ENCODE data around the gene UFD1. TPM values are rescaled to one million over a fixed set of nuclear protein-coding genes. Genes with fewer than 3 reads are reported as not detected.

Gene UFD1, protein sequence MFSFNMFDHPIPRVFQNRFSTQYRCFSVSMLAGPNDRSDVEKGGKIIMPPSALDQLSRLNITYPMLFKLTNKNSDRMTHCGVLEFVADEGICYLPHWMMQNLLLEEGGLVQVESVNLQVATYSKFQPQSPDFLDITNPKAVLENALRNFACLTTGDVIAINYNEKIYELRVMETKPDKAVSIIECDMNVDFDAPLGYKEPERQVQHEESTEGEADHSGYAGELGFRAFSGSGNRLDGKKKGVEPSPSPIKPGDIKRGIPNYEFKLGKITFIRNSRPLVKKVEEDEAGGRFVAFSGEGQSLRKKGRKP
- 30.2 and 73.4 TPM in 2 replicates for total RNA-seq

DNA sequence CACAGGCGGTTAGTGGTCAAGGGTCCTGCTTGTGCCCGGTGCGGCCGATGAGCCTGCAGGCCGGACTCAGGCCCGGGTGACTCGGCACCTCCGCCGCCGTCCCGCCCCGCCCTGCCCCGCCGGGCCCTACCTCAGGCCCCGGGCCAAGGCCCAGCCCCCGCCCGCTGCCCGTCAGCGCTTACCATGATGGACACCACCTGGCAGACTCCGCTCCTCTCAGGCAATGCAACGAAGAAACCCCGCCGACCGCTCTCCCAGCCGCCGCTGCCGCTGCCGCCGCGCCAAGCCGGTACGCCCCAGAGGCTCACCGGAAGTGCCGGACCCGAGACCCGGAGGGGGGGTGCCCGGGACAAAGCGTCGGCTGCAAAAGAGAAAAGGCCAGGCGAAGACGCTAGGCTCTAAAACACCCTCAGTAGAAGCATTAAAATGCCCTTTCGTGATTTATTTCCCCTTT lies at the start of gene UFD1:
UFD1 (minus strand) TSS at position 293 of the 454 bp plus-strand sequence; CDS start at position 185, 108 bp downstream.

DNA sequence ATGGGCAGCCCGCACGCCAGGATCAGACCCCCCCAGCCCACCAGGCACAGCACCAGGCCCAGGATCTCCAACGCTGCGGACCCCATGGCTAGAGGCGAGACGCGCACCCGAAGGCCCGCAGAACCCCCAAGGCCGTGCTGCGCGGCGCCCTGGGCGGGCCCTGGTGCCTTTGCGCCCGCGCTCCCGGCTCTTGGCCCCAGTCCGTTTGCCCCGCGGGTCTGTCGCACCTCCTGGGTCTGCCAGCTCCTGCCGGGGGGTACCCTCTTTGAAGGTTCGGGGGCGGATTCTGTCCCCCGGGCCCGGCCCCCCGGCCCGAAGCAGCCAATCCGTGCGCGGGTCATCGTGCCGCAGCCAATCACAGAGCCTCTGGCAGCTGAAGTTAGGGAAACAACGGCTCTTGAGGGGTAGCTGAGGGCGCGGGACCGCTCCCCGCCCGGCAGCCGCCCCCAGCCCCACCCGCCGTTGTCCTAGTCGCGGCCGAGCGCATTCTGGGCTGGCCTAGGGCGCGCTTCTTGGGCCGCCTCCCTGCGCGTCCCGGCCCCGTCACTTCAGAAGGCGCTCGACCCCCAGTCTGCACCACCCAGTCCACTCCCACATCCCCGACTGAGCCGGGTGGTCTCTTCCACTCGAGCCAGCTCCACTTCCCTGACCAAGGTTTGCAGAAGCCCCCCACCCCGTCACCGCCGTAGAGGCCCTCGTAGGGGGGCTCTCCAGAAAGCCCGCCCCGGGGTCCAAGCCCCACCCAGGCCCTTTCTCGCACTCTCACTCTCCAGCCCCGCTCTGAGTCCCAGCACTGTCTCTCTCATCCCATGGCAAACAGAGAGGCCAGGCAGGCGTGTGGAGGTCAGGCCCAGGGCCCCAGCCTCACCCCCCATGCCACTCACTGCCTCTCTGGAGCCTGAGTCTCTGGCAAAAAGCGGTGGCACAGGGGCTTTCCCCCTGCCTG lies 45.5 kb upstream of the UFD1 start, which contains the start of gene CLDN5:
CLDN5 (minus strand) TSS at position 241 of the 946 bp plus-strand sequence; CDS start at position 86, 155 bp downstream.

DNA sequence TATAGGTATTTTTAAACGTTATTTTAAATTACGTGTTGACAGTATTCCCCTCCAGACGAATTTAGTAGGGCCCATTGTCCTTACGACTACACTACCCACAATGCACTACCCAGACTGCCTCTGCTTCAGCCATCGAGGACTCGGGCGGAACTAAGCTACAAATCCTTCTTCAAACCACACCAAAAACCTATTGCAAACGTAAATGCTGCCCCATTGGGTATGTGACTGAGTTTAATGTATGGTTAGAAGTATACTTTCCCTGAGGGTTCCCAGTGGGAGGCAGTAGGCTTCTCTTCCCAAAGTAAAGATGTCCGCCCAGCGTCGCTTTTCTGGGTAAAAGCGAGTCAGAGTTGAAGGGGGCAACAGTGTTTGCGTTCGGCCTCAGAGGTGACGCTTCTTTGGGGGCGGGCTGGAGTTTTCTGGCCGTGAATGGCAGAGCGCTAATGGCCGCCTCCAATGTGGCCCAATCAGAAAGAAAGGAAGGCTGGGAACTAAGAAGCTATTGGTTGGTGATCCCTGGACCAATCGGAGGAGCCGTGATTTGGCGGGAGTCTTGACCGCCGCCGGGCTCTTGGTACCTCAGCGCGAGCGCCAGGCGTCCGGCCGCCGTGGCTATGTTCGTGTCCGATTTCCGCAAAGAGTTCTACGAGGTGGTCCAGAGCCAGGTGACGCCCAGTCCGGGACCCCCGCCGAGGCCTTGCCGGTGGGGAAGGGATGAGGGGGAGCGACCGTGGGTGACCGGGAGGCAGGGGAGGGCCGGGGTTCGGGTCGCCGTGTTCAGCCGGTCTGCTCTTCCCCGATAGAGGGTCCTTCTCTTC lies 571 bp upstream of the UFD1 start, which contains the start of gene CDC45:
CDC45 (plus strand) TSS at position 566 of the 818 bp plus-strand sequence; CDS start at position 615, 49 bp downstream.

DNA sequence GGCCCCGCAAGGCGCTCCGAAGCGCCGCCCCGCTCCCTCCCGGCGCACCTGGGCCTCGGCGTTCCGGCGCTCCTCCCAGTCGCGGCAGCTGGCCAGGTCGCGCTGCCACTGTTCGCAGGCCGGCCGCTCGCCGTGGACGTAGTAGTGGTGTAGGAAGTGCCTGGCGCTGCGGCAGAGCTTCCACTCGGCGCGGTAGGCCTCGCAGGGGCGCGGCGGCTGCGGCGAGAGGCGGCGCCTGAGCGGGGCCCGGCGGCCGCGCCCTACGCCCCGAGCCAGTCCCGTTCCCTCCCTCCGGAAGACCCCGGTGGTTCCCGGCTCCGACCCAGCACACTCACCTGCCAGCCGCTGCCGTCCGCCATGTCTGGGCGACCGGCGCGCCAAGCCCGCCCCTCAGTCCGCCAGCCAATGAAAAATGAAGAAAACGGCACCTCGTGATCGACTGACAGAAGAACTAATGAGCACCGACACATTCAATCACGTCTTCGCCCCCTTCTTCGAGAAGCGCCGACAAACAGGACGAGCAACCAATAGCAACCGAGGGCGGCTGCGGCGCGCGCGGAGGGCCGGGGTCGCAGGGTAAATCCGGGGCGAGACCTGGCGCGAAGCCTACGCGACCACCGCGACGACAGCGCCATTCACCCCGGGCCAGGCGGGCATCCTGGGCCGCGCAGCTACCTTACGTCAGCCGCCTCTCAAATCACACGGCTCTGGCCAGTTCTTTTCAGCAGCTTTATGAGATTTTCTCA lies 31.5 kb downstream of the UFD1 start, which contains the start of gene C22orf39:
C22orf39 (minus strand) TSS at position 382 of the 746 bp plus-strand sequence; CDS start at position 359, 23 bp downstream.

DNA sequence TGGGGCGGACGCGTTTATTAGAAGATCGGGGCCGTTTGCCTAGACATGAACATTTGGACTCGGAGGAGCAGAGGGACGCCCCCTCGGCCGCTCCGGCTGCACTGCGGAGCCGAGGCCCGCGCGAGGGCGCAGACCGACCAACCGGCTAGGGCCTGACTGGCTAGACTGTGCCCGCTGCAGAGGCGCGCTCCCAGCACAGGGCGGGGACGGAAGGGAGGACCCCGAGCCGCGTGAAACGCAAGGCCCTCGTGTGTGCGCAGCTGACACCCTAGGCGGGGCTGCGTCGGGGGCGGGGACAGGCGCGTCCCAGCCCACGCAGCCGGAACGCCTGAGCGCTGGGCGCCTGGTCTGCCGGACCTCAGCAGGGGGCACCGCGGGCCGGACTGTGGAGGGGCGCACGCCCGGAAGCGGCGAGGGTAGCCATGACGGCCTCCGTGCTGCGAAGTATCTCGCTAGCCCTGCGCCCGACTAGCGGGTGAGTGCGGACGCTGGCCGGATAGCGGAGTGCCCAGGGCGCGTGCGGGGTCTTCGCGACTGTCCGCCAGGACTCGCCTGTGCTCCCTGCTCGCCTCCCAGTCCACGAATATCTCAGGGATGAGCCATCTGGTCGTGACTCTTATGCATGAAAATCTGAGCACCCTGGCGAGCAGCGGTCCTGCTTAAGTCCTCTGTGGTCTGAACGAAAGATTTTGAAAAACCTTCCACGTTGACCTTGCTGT lies 46.7 kb downstream of the UFD1 start, which contains the start of gene MRPL40:
MRPL40 (plus strand) TSS at position 413 of the 719 bp plus-strand sequence; CDS start at position 423, 10 bp downstream.

DNA sequence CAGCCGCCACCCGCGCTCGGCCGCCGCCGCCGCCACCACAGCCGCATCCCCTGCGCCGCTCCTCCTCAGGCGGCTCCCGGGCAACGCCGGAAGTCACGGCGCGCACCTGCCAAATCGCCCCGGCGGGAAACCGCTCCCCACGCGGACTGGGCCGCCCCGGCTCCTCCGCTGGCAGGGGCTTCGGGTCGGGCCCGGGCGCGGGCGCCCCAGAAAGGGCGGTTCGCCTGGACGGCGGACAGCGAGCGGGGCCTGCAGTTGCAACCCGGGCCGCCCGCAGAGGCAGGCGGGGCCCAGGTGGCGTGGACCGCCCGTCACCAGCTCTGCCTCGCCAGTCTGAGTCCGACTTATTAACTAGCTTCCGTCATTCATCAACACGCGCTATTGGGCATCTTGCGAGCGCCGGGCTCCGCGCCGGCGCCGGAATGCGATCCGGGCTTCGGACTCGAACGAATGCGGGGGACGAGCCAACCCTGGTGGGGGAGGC lies 47.3 kb downstream of the UFD1 start, which contains the start of gene HIRA:
HIRA (minus strand) TSS at position 85 of the 484 bp plus-strand sequence. CDS start 257 bp downstream, outside the sequence.

Other genes with a start within 250 kb of the UFD1 start
- 5.5 and 6.3 TPM in 2 replicates for gene CLTCL1, start 187.5 kb downstream of the UFD1 start, total RNA-seq
- 15.8 and 18.1 TPM in 2 replicates for gene HIRA, start 47.5 kb downstream of the UFD1 start, total RNA-seq
- gene MRPL40, start 46.6 kb downstream of the UFD1 start, total RNA-seq, result 23.9 and 27.4 TPM in 2 replicates
- 9.3 and 12.2 TPM in 2 replicates for gene C22orf39, start 31.5 kb downstream of the UFD1 start, total RNA-seq
- gene CDC45, start 727 bp upstream of the UFD1 start, total RNA-seq, result 4.3 and 5.5 TPM in 2 replicates
- not detected in 2 replicates for gene CLDN5, start 45.2 kb upstream of the UFD1 start, total RNA-seq
- gene SEPTIN5, start 235.3 kb upstream of the UFD1 start, total RNA-seq, result 5.6 and 10.6 TPM in 2 replicates
- gene GP1BB, start 244.3 kb upstream of the UFD1 start, total RNA-seq, result 0.43 and 0.79 TPM in 2 replicates